GM21619 (cell line): ENCODE data around the gene TMC1.
"Not testable (repeated sequence)": the region's sequence is repeated elsewhere in the genome, so short reads cannot be mapped to it uniquely, and the experiment has no call there.

Experiments used
- ATAC-seq: cut with Tn5 transposase; IDR thresholded peaks from one replicate; pipeline ENCODE4 v1.9.1; 2021; ENCODE audit not compliant: unreplicated experiment

Gene TMC1

GRCh38 chr9:72749276-72749675 is 227.9 kb downstream of the TMC1 start:
- no peak for ATAC-seq

DNA sequence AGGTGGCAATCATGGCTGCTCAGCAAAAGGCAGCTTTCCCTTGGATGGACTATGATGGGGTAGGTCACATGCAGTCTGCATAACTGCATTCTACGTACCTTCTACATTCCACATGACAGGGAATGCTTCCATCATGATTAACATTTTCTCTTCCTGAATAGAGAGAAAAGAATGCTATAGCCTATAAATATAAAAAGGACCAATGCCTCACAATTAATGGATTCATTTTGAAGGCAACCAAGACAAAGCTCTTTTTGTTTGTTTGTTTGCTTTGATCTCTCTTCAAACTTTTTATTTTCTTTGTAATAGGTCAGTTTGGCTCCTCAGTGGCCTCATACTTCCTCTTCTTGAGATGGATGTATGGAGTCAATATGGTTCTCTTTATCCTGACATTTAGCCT is 230.1 kb downstream of the TMC1 start:
- no peak for ATAC-seq

GRCh38 chr9:72753266-72753893 is 232.0 kb downstream of the TMC1 start:
- ATAC-seq = no peak

- no peak for ATAC-seq
These were observed 234.4 kb downstream of the TMC1 start for GRCh38 chr9:72755836-72756235.

- ATAC-seq = no peak
These were observed 237.5 kb downstream of the TMC1 start for GRCh38 chr9:72758944-72759343.

DNA sequence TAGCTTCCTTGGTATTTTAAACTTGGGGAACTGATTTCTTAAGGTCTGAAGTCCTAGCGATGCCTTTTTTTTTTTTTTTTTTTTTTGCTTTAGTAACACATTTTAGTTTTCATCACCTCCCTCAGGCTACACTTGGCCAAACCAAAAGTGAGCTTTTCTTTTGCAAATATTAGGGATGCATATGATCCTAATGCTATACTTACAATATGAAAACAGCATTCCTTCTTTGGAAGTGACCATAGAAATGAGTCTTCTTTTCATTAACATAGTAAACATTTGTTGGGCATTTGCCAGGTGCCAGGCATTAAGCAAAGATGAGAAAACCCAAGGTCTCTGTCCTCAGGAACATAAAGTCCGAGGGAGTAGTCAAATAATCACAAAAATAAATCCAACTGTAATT is 241.6 kb downstream of the TMC1 start:
- no peak for ATAC-seq

- no peak for ATAC-seq
These were observed 248.1 kb downstream of the TMC1 start for GRCh38 chr9:72769546-72769945.

GRCh38 chr9:72772661-72773060 is 251.3 kb downstream of the TMC1 start:
- no peak for ATAC-seq

DNA sequence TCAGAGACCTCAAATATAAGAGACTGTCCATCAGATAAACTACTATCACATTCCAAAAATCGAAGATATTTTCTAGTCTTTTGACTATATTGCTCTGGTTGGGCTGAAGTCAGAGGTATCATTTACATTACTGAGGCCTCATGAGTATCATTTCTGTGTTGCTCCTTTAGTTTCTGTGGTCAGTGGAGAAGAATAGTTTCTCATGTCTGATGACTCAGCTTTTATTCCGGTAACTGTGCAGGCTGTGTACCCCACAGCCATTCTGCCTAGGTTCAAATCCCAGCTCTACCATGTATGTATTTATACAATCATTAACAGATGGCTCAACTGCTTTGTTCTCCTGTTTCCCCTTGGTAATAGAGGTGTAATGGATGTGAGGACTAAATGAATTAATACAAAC is 252.2 kb downstream of the TMC1 start:
- ATAC-seq = no peak

DNA sequence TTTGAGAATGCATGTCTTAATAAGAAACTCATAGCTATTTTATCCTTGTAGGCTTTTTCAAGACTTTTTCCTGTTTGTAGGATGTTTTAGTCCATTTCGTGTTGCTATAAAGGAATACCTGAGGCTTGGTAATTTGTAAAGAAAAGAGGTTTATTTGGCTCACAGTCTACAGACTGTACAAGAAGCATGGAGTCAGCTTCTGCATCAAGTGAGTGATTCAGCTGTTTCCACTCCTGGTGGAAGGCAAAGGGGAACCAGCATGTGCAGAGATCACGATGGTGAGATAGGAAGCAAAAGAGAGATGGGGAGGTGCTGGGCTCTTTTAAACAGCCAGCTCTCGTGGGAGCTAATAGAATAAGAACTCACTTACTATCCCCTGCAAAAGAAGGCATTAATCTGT is 254.2 kb downstream of the TMC1 start:
- ATAC-seq = no peak

- no peak for ATAC-seq
These were observed 258.2 kb downstream of the TMC1 start for GRCh38 chr9:72779614-72780013.

GRCh38 chr9:72786948-72787347 is 265.5 kb downstream of the TMC1 start:
- ATAC-seq = no peak

GRCh38 chr9:72788966-72789735 is 267.7 kb downstream of the TMC1 start:
- ATAC-seq = no peak

GRCh38 chr9:72789885-72790284 is 268.5 kb downstream of the TMC1 start:
- ATAC-seq = no peak

DNA sequence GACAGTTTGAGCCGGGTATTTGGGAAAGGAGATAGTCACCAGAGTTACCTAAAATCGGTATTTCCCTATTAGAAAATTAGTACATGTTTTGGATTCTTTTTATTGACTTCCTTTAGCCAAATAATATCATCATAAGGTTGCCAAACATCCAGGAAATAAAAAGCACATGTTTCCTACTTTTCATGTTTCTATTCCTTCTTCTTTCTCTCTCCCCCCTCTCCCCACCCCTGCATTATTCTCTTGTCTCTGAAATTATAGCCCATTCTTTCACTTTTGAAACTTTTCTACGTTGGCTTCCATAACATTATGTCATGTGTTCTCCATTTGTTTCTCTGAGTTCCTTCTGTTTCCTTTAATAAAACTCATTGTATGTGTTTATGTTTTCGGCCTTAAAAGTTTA is 269.6 kb downstream of the TMC1 start:
- ATAC-seq = no peak

DNA sequence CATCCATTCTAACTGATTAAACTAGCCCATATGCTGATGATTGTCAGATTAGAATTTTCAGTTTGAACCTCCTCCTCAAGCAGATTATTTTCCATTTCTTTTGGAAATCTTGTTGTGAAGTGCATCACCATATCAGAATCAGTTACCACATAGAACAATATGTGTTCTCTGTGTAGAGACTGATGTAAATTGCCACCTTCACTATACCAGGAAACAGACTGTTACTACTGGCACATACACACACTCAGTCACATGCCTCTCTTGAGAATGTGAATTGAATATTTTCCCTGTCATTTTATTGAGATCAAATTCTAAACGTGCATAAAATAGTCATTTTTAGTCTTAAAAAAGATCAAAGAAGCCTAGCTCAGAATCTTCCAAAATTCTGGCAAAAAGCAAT is 270.0 kb downstream of the TMC1 start:
- ATAC-seq = no peak

GRCh38 chr9:72794946-72795345 is 273.5 kb downstream of the TMC1 start:
- no peak for ATAC-seq

DNA sequence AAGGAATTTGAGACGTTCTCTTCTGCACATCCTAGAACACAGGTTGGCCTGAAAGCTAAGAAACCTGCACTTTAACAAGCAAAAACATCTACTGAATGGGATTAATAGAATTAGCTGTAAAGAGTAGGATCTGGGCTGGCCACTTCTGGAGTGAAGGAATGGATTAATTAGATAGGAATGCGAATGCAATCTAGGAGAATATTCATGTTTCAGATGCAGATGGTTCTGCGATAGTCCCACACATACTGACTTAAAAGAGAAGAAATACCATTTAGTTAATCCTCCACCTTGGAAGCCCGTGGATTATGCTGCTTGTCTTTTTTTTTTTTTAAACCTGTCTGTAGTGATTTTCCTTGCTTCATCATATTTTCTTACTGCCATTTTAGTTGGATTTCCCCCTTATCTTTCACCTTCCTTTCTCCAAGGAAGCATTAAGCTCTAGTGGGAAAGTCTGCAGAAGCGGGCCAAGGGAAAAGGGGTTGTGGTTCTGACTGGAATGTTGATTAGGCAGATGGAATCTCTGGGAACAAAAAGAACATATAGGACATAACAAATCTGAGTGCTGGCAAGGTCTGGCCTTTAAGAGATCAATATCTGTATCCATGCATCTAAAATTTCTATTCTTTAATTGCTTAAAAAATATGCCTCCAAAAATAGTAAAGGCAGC is 279.1 kb downstream of the TMC1 start:
- no peak for ATAC-seq

DNA sequence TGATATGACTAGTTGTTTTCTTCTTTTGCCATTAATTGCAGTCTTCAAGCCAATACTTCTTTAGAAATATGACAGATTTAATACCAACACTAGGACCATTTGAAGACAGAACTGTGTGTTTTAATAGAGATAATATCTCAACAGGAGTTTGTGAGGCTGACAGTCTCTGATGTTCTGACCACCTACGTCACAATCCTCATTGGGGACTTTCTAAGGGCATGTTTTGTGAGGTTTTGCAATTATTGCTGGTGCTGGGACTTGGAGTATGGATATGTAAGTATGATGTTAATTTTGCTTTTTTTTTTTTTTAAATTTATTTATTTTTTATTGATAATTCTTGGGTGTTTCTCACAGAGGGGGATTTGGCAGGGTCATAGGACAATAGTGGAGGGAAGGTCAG is 283.8 kb downstream of the TMC1 start:
- ATAC-seq = no peak

- ATAC-seq = not testable (repeated sequence)
These were observed 285.0 kb downstream of the TMC1 start for GRCh38 chr9:72806313-72806809.

- no peak for ATAC-seq
These were observed 286.5 kb downstream of the TMC1 start for GRCh38 chr9:72807765-72808445.

- no peak for ATAC-seq
These were observed 287.0 kb downstream of the TMC1 start for GRCh38 chr9:72808446-72808768.
